Ammon's horn (tissue), 1 donor: ENCODE measurements around the gene LY6G6F.

Source experiments
- DNase-seq: peaks from one replicate; pipeline ENCODE4 v3.0.0-alpha.2; 2016; ENCODE audit warnings: low spot score

Gene LY6G6F

GRCh38 chr6:31723980-31724691 is 17.5 kb downstream of the LY6G6F start:
- no peak for DNase-seq

- DNase-seq = no peak
Observed at GRCh38 chr6:31725502-31726350, 19.1 kb downstream of the LY6G6F start.

- DNase-seq = peak; percentile 64
Observed at GRCh38 chr6:31727034-31727716, 20.5 kb downstream of the LY6G6F start.

GRCh38 chr6:31727717-31728671 is 21.3 kb downstream of the LY6G6F start:
- DNase-seq = no peak

- no peak for DNase-seq
Observed at GRCh38 chr6:31728767-31729514, 22.3 kb downstream of the LY6G6F start, which contains the start of gene DDAH2. DDAH2 (minus strand) TSS chr6:31729299; CDS start chr6:31729161, 138 bp downstream.

- DNase-seq = peak; percentile 84
Observed at GRCh38 chr6:31729515-31729978, 22.9 kb downstream of the LY6G6F start.

- DNase-seq = peak; percentile 89
Observed at GRCh38 chr6:31729979-31730630, 23.4 kb downstream of the LY6G6F start.

GRCh38 chr6:31730631-31731086 is 24.0 kb downstream of the LY6G6F start:
- no peak for DNase-seq

- DNase-seq = no peak
Observed at GRCh38 chr6:31732029-31732428, 25.4 kb downstream of the LY6G6F start.

GRCh38 chr6:31733734-31734133 is 27.1 kb downstream of the LY6G6F start:
- no peak for DNase-seq

GRCh38 chr6:31734247-31734820 is 27.7 kb downstream of the LY6G6F start:
- DNase-seq = no peak

- no peak for DNase-seq
Observed at GRCh38 chr6:31734821-31735406, 28.2 kb downstream of the LY6G6F start.

- no peak for DNase-seq
Observed at GRCh38 chr6:31736021-31736767, 29.5 kb downstream of the LY6G6F start, which contains the start of gene CLIC1. CLIC1 (minus strand) TSS chr6:31736530; CDS start chr6:31736300, 230 bp downstream.

- no peak for DNase-seq
Observed at GRCh38 chr6:31736768-31737314, 30.2 kb downstream of the LY6G6F start.

- DNase-seq = no peak
Observed at GRCh38 chr6:31737315-31737990, 30.8 kb downstream of the LY6G6F start.

GRCh38 chr6:31737991-31738979 is 31.6 kb downstream of the LY6G6F start:
- DNase-seq = peak; percentile 75
